NCI-H345 (cell line): Measurements from ENCODE around the gene KCTD1.
A peak's percentile ranks its signal among the peaks of the same experiment; 100 is the strongest.

Source experiments
- DNase-seq: peaks from one replicate; lab custom pipeline; 2025; lab: John Stamatoyannopoulos, UW

The KCTD1 gene

GRCh38 chr18:26548415-26549262 lies at the start of gene KCTD1:
Gene KCTD1 (minus strand): TSS chr18:26548553. CDS start chr18:26548536, 17 bp downstream.
- peak; percentile 83 for DNase-seq

- DNase-seq, result no peak
Measured at GRCh38 chr18:26593365-26594320, 45.3 kb upstream of the KCTD1 start.

GRCh38 chr18:26584745-26585144 lies 36.4 kb upstream of the KCTD1 start:
- DNase-seq, result no peak

- DNase-seq, result peak; percentile 56
Measured at GRCh38 chr18:26579941-26580618, 31.7 kb upstream of the KCTD1 start.

GRCh38 chr18:26575865-26576217 lies 27.5 kb upstream of the KCTD1 start:
- DNase-seq, result peak; percentile 35

GRCh38 chr18:26574958-26575864 lies 26.9 kb upstream of the KCTD1 start:
- DNase-seq, result peak; percentile 65

- no peak for DNase-seq
Measured at GRCh38 chr18:26568926-26569665, 20.7 kb upstream of the KCTD1 start.

GRCh38 chr18:26568513-26568912 lies 20.2 kb upstream of the KCTD1 start:
- no peak for DNase-seq

- DNase-seq, result no peak
Measured at GRCh38 chr18:26566874-26567555, 18.7 kb upstream of the KCTD1 start.

- no peak for DNase-seq
Measured at GRCh38 chr18:26565514-26565913, 17.2 kb upstream of the KCTD1 start.

GRCh38 chr18:26563024-26563423 lies 14.7 kb upstream of the KCTD1 start:
- DNase-seq, result no peak

- DNase-seq, result no peak
Measured at GRCh38 chr18:26562568-26562967, 14.2 kb upstream of the KCTD1 start.

GRCh38 chr18:26561769-26562168 lies 13.4 kb upstream of the KCTD1 start:
- no peak for DNase-seq

- DNase-seq, result no peak
Measured at GRCh38 chr18:26556573-26556972, 8.2 kb upstream of the KCTD1 start.

- DNase-seq, result no peak
Measured at GRCh38 chr18:26555804-26556553, 7.6 kb upstream of the KCTD1 start.

- no peak for DNase-seq
Measured at GRCh38 chr18:26553943-26554342, 5.6 kb upstream of the KCTD1 start.

GRCh38 chr18:26551695-26552081 lies 3.3 kb upstream of the KCTD1 start:
- DNase-seq, result no peak

- DNase-seq, result no peak
Measured at GRCh38 chr18:26550998-26551694, 2.8 kb upstream of the KCTD1 start.
